HG02870 (cell line): ENCODE measurements around the gene FRMPD2.

Source experiments
- ATAC-seq: cut with Tn5 transposase; IDR thresholded peaks from one replicate; pipeline ENCODE4 v1.9.1; 2021; ENCODE audit warnings: mild to moderate bottlenecking, moderate library complexity; ENCODE audit not compliant: unreplicated experiment

The FRMPD2 gene, protein sequence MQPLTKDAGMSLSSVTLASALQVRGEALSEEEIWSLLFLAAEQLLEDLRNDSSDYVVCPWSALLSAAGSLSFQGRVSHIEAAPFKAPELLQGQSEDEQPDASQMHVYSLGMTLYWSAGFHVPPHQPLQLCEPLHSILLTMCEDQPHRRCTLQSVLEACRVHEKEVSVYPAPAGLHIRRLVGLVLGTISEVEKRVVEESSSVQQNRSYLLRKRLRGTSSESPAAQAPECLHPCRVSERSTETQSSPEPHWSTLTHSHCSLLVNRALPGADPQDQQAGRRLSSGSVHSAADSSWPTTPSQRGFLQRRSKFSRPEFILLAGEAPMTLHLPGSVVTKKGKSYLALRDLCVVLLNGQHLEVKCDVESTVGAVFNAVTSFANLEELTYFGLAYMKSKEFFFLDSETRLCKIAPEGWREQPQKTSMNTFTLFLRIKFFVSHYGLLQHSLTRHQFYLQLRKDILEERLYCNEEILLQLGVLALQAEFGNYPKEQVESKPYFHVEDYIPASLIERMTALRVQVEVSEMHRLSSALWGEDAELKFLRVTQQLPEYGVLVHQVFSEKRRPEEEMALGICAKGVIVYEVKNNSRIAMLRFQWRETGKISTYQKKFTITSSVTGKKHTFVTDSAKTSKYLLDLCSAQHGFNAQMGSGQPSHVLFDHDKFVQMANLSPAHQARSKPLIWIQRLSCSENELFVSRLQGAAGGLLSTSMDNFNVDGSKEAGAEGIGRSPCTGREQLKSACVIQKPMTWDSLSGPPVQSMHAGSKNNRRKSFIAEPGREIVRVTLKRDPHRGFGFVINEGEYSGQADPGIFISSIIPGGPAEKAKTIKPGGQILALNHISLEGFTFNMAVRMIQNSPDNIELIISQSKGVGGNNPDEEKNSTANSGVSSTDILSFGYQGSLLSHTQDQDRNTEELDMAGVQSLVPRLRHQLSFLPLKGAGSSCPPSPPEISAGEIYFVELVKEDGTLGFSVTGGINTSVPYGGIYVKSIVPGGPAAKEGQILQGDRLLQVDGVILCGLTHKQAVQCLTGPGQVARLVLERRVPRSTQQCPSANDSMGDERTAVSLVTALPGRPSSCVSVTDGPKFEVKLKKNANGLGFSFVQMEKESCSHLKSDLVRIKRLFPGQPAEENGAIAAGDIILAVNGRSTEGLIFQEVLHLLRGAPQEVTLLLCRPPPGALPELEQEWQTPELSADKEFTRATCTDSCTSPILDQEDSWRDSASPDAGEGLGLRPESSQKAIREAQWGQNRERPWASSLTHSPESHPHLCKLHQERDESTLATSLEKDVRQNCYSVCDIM (N-terminal part only)

DNA sequence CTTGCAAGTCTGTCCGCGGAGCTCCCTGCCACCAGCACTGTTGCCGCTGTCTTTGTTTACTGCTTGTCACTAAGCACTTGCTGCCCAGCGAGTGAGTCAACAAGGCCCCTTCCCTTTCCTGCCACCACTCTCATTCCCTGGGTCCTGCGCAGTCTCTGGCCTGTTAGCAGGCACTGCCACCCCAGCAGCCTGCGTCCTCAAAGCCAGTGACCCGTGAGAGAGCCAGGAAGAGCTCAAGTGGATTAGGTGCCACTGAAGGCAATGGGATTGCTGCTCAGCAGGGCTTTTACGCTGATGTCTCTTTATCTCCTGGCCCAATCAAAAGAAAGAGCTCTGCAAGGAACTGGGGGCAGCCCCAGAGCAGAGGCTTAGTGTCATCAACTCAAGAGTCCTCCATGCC, at the start of gene FRMPD2:
Gene FRMPD2, minus strand, starts transcription at position 61 of the 400 bp plus-strand sequence. CDS start 129 bp downstream, outside the sequence.
- no peak for ATAC-seq

DNA sequence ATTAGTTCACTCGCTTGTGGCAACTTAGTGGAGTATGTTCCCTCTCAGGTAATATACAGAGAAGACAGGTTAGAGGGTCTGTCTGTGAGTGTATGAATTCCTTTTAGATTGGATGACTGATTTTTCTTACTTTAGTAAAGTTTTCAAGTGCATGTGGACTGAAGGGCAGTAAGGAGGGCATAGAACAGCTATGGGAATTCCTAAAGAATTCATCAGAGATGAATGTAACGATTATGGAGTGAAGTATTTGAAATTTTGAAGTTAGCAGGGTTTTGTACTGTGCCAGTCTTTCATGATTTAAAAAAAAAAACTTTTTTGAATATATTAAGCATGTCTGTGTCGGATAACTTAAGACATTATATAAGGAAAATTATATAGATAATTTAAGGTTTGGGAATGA, 47.5 kb upstream of the FRMPD2 start:
- ATAC-seq = no peak

DNA sequence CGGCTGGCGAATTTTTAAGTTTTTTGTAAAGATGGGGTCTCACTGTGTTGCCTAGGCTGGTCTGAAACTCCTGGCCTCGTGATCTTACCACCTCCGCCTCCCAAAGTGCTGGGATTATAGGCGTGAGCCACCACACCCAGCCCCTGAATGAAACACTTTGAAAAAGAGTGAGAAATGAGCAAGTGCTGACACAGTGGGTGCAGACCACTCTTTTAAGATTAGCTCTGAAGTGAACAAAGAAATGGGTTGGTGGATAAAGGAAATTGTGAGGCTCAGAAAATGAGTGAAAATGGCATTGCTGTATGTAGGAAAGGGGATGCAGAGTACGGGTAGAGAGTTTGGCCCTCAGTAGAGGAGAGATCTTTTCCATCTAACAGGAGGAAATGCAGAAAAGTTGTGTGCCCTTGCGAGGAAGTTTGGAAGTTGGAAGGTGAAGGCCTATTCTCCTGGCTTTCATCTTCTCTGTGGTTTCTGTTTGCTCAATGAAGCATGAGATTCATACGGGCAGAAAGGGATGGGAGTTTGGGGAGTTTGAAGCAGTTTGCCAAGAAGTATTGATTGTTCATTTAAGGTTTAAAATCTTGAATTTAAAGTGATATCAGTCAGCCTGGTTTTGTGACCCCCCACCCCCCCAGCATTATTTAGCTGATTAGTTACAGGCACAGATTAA, 43.0 kb upstream of the FRMPD2 start:
- ATAC-seq = no peak

DNA sequence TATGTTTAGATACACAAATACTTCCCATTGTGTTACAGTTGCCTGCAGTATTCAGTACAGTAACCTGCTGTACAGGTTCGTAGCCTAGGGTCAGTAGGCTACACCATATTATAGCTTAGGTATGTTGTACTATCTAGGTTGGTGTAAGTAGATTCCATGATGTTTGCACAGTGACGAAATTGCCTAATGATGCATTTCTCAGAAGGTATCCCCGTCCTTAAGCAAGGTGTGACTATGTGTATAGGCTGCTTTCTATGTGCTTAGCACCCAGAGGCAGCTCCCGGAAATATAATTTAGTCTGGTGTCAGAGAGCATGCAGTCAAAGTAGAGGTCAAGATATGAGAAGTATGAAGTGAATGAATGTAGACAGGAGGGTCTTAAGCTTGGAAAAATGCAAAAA, 41.7 kb upstream of the FRMPD2 start:
- no peak for ATAC-seq

DNA sequence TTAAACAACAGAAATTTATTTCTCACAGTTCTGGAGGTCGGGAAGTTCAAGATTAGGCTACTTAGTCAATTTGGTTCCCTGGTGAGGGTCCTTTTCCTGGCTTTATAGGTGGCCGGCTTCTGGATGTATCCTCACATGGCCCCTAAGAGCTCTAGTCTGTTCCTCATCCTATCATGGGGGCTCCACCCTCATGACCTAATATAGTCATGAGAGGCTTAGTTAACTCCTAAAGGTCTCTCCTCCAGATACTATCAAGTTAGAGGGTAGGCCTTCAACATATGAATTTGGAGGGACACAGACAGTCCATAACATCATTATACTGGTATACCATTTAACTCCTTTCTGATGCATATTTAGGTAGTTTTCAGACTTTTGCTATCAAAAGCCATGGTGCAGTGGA, 39.6 kb upstream of the FRMPD2 start:
- no peak for ATAC-seq

DNA sequence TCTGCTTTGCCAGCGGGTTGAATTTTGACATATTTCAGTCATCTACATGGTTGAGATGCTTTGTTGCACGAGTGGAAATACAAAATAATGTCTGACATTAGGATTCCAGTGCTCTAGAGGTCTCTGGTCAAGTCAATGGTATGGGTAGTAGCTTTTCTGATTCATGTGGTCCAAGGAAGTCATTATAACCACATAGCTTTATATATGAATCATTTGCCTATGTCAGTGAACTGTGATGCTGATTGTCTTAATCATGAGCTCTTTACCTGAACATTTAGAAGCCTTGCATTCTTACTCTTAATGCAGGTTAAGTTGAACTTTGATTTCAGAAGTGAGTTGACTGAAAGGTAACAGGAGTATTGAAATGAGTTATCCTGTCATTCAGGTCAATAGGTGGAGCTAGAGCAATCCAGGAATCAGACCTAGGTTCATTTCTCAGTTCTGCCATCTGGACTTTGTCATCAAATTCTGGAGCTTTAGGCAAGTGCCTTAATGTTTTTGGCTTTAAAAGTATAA, 35.3 kb upstream of the FRMPD2 start:
- no peak for ATAC-seq

DNA sequence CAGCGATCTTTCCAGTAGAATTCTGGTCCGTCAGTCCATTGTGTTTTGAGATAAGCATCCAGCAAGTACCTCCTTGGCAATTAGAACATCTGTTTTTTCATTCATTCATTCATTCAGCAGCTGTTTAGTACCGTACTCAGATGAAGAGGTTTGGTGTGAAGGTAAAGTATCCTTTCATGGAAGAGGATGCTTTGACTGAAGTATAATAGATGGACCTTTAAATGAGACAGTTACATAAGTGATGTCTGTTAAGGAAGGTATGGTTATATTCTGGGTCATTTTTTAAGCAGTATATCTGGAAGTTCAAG, 33.2 kb upstream of the FRMPD2 start:
- ATAC-seq = no peak

DNA sequence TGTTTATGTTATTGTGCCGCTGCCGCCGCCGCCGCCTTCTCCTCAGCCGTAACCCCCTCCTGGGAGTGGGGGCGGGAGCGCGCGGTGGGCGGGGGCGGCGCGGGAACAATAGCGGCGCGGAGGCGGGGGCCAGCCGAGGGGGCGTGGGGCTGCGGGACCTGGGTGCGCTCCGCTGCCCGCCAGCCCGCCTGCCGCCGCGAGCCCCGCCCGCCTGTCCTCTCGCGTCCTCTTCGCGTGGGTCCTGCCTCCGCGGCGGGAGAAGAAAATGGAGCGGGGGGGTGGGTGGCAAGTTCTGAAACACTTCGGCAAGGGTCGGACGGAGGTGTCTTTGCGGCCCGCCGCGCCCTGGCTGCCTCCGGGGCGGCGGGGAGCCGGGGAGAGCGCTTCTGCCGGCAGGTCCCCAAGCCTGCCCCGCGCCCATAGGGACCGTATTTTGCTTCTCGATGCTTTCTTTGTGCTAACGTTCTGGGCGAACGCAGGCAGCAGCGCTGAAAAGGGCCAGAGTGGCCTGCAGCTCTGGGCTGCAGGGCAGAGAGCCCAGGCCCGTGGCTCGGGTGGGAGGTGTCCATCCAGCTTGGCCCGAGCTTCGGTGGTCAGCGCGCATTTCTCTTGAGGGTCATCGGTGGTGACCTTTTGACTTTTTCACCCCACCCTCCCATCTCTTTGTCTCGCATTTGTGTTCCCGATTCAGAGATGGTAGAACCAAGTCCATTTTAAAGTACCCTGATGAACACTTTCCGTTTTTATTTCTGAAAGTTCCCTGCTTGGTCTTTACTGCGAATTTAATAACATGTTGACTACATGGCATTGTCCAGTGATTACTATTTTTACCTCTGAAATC, 32.6 kb upstream of the FRMPD2 start:
- peak; percentile 35 for ATAC-seq

DNA sequence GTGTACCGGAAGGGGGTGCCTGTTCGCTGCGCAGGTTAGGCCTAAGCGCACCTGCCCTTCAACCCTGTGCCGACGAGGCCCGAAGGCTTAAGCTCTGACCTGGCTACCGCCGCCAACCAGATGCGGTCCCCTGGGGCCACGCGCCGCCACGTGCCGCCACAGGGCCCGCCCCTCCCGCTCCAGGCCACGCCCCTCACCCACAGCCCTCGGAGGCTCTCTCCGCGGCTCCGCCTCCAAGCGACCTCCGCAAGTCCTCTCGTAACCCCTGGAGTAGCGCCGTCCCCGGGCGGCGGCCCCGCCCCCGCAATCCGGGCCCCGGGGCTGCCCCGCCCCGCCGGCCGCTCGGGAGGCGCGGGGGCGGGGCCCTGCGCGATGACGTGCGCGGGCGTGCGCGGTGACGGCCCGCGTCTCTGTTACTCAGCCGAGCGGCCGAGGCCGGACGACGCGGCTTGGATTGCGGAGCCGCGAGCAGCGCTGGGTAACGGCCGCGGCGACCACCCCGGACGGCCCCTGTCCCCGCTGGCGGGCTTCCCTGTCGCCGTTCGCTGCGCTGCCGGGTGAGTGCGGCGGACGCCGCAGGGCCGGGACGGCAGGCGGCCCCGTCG, 31.9 kb upstream of the FRMPD2 start, which contains the start of gene MAPK8:
Gene MAPK8, plus strand, starts transcription at position 413 of the 605 bp plus-strand sequence. CDS start 94,984 bp downstream, outside the sequence.
- peak; percentile 75 for ATAC-seq

DNA sequence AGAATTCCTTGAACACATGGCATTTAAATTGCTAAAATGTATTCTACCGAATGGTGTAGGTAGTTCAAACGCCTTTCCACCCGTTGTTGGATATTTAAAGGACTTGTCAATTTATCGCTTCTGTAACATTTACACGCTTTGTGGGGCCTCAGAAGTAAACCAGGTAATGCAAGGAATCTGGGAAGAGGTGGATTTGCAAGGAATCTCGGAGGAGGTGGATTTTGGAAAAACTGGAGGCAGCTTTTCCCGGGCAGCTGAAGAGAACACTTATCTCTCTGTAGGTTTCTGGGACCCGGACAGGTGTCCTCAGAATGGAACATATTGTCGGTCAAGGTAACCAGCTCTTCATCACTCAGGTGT, 31.4 kb upstream of the FRMPD2 start:
- ATAC-seq = no peak

DNA sequence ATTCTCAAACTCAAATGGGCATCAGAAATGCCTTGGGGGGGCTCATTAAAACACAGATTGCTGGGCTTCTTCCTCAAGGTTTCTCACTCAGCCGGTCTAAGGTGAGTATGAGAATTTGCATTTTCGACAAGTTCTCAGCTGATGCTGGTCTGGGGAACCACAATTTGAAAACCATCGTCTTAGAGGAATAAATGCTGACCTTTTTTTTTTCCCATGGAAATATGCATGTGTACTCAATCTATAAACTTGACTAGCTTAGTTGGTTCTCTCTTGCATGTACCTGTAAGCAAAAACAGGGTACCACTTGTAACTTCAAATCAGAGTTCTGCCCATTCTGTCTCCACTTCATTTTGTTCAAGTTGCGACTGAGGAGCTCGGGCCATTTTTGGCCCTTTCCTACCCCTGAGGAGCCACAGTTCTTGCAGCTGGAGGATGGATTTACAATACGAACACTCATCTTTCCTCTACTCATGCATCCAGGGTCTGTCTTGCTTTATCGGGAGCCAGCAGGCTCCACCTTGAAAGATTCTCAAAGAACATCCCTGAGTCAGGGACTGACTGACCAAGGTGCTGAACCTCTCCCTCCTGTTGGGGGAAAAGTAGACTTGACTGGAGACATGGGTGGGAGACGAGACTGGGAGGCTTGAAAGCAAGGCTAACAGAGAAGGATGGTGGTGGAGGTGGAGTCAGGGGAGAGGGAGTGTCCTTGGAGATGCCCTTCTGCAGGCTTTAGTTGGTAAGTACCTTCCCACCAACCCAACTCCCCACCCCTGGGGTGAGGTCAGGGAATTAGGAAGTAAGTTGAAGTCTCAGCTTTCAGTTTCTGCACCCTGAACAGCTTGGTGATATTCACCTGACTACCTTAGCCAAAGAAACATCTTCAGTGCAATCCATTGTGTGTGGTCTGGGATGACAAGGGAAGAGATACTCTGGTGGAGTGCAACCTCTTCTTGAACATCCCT, 28.3 kb upstream of the FRMPD2 start:
- ATAC-seq = no peak

DNA sequence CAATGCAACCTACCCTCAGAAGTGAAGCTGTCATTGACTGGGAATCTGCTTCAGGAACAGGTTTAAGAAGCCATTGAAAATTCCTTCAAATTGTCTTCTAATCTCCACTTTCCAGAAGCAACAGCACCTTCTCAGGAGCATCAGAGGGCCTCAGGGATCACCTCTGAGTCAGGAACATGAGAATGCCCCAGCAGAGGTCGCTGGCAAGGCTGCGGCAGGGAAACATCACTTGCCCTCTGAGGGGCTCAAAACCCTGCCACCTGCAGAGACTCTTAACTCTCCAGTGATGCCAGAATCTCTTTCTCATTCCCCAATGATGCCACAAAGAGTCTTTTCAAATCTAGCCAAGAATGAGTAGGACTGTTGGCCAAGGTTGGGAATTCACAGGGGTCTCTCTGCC, 26.1 kb upstream of the FRMPD2 start:
- no peak for ATAC-seq

DNA sequence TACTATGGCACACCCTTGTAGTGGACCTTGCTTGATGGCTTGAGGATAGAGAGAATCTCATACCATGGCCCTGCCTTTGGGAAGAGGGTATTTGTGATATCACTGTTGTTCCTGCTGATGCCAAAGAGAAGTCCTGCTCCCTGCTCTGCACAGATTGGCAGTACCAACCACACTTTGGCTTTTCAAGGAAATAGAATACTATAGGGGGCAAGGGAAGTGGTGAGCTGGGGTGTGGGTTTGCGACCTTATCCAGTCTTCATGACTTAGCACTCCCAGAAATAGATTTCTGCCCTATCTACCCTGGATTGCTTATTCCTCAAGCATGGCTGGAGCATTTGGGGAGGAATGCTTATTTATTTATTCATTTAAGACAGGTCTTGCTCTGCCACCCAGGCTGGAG, 25.2 kb upstream of the FRMPD2 start:
- no peak for ATAC-seq

DNA sequence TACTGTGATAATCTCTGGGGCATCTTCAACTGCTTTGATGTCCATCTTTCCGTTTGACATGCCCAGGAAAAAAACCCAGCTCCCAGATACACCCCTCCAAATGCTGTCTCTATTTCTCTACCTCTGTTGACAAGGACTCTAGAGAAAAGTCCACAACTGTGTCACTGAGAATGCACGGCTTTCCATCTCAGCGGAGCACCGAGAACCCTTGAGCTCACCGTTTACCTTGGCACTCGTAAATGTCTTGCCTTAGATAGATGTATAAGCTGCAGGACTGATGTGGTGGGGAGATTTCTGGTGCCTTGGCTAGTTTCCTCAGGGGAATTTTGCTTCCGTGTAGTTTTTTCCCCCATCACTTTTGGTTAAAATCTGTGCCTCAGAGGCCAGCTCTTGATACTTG, 24.6 kb upstream of the FRMPD2 start:
- ATAC-seq = no peak

DNA sequence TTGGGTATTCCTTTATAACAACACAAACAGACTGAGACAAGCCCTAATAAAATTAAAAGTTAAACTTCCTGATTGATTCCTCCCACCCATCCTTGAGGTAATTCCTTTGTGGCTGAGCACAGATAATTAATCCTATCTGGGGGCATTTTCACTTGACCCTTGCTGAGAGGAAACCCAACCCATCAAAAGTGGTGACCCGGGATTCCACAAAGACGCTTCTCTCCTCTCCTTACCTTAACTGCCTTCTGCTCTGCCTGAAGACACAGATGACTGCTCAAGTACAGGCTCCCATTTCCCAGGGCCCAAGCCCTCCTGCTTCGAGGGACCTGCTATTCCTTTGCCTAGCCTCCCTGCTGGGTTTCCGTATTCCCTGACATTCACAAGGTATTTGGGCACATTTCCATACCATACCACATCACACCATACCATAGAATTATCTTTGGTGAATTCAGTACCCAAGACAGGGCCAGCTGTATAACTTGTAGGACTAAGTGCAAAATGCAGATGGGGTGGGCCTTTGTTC, 22.1 kb upstream of the FRMPD2 start:
- ATAC-seq = no peak

DNA sequence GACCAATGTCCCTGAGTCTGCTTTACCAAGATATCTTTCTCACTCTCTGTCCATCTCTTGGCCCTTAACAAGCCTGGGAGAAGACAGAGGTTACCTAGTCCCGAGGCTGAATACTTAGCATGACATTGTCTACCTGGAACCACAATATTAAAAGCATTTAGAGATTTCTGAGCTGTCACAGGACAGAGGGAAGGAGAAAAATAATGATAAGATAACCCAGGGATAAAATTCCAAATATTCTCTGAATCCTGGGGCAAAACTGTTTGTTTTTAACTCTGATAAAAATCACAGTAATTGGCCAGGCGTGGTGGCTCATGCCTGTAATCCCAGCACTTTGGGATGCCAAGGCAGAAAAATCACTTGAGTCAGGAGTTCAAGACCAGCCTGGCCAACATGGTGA, 19.9 kb upstream of the FRMPD2 start:
- ATAC-seq = no peak

DNA sequence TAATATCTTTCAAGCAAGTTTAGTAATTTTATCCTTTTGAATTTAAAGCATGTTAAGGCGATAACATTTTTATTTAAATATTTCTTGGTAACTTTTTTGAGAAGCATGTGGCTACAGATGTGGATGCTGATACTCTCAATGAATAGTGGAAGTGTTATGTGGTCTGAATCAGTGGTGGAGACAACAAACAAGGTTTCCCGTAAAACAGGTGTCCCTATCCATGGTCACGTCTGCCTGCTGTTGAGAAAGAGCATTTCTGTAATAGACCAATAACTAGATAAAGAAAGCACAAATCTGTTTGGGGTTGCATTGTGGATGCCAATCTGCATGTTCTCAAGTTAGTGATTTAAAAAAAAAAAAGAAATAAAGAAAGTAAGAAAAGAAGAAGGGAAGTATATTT, 18.1 kb upstream of the FRMPD2 start:
- ATAC-seq = no peak

DNA sequence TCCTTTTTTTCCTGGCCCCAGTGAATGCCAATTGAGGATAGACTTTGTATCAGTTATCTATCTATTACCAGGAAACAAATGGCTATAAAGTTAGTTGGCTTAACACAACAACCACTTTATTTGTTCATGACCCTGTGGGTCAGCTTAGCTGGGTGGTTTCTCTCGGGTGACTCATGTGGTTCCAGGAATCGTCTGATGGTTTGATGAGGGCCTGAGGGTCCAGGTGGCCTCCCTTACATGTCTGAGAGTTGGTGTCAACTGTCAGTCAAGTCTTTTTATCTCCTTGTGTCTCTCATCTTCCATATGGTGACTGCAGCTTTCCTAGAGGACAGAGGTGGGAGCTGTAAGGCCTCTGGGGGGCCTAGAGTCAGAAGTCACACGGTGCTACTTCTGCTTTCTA, 16.7 kb upstream of the FRMPD2 start:
- ATAC-seq = no peak
